ENCODE data around the gene C10orf53.

C10orf53 gene

GRCh38 chr10:49691588-49691987 is 12.1 kb downstream of the C10orf53 start:
- H3K27ac ChIP-seq = no peak overlapping the region
- H3K27me3 ChIP-seq (ENCODE audit: insufficient read depth, low read depth) = no peaks in the 10 kb centered on the region
- H2AFZ ChIP-seq (ENCODE audit: low read depth) = no peak overlapping the region
- no peaks in the 10 kb centered on the region for H4K20me1 ChIP-seq (ENCODE audit: insufficient read depth)
- H3K4me1 ChIP-seq (ENCODE audit: low read depth, poor library complexity, severe bottlenecking) = no peaks in the 10 kb centered on the region
- H3K36me3 ChIP-seq (ENCODE audit: insufficient read depth) = no peaks in the 10 kb centered on the region
- TF ChIP-seq CTCF (conservative IDR thresholded peaks at IDR 0.05; ENCODE audit: low read depth, low read length) = no peak
- H3K4me3 ChIP-seq (IDR thresholded peaks at IDR 0.05; ENCODE audit: insufficient read depth, low read depth, low read length) = no peak overlapping the region
- H3K79me2 ChIP-seq (ENCODE audit: insufficient read depth, low read depth) = no peaks in the 10 kb centered on the region
- H3K9ac ChIP-seq = no peak overlapping the region
- no peak overlapping the region for H3K4me2 ChIP-seq

- H3K27ac ChIP-seq = no peak overlapping the region
- H3K4me1 ChIP-seq (ENCODE audit: low read depth, poor library complexity, severe bottlenecking) = no peaks in the 10 kb centered on the region
- H3K4me2 ChIP-seq = no peak overlapping the region
- no peaks in the 10 kb centered on the region for H3K79me2 ChIP-seq (ENCODE audit: insufficient read depth, low read depth)
- H2AFZ ChIP-seq (ENCODE audit: low read depth) = no peak overlapping the region
- H3K4me3 ChIP-seq (IDR thresholded peaks at IDR 0.05; ENCODE audit: insufficient read depth, low read depth, low read length) = no peak overlapping the region
- no peaks in the 10 kb centered on the region for H3K36me3 ChIP-seq (ENCODE audit: insufficient read depth)
- no peaks in the 10 kb centered on the region for H3K27me3 ChIP-seq (ENCODE audit: insufficient read depth, low read depth)
- H4K20me1 ChIP-seq (ENCODE audit: insufficient read depth) = no peaks in the 10 kb centered on the region
- no peak overlapping the region for H3K9ac ChIP-seq
- no peak for TF ChIP-seq CTCF (conservative IDR thresholded peaks at IDR 0.05; ENCODE audit: low read depth, low read length)
Observed at GRCh38 chr10:49694466-49694865, 15.0 kb downstream of the C10orf53 start.

GRCh38 chr10:49696311-49696710 is 16.9 kb downstream of the C10orf53 start:
- Histone ChIP-seq H4K20me1 (ENCODE audit: insufficient read depth) (no peaks in the 10 kb centered on the region), H3K79me2 (ENCODE audit: insufficient read depth, low read depth) (no peaks in the 10 kb centered on the region), H3K4me3 (IDR thresholded peaks at IDR 0.05; ENCODE audit: insufficient read depth, low read depth, low read length) (no peak overlapping the region), H2AFZ (ENCODE audit: low read depth) (no peak overlapping the region), H3K27ac (no peak overlapping the region), H3K36me3 (ENCODE audit: insufficient read depth) (no peaks in the 10 kb centered on the region), H3K9ac (no peak overlapping the region), H3K27me3 (ENCODE audit: insufficient read depth, low read depth) (no peaks in the 10 kb centered on the region), H3K4me1 (ENCODE audit: low read depth, poor library complexity, severe bottlenecking) (no peaks in the 10 kb centered on the region), H3K4me2 (no peak overlapping the region)
- TF ChIP-seq CTCF (conservative IDR thresholded peaks at IDR 0.05; ENCODE audit: low read depth, low read length) = no peak

- H3K4me2 ChIP-seq = no peak overlapping the region
- no peaks in the 10 kb centered on the region for H3K27me3 ChIP-seq (ENCODE audit: insufficient read depth, low read depth)
- H3K79me2 ChIP-seq (ENCODE audit: insufficient read depth, low read depth) = no peaks in the 10 kb centered on the region
- no peaks in the 10 kb centered on the region for H4K20me1 ChIP-seq (ENCODE audit: insufficient read depth)
- no peak overlapping the region for H2AFZ ChIP-seq (ENCODE audit: low read depth)
- H3K9ac ChIP-seq = no peak overlapping the region
- H3K27ac ChIP-seq = no peak overlapping the region
- no peaks in the 10 kb centered on the region for H3K36me3 ChIP-seq (ENCODE audit: insufficient read depth)
- no peak for TF ChIP-seq CTCF (conservative IDR thresholded peaks at IDR 0.05; ENCODE audit: low read depth, low read length)
- H3K4me1 ChIP-seq (ENCODE audit: low read depth, poor library complexity, severe bottlenecking) = no peaks in the 10 kb centered on the region
- no peak overlapping the region for H3K4me3 ChIP-seq (IDR thresholded peaks at IDR 0.05; ENCODE audit: insufficient read depth, low read depth, low read length)
Observed at GRCh38 chr10:49698679-49699078, 19.2 kb downstream of the C10orf53 start.

Measured in KMS-11 (cell line).